CD14-positive monocyte (primary cell): Measurements from ENCODE around the gene RPS2. TPM values are rescaled to one million over a fixed set of nuclear protein-coding genes. Genes with fewer than 3 reads are reported as not detected.

Experiments
- DNase-seq, 3 donors: peaks; one replicate each; pipeline ENCODE4 v3.0.0-alpha.2; 2011 to 2022
- H2AFZ ChIP-seq: 2 replicates; pipeline ENCODE4 v1.6.0; 2012; ENCODE audit warnings: mild to moderate bottlenecking, low read depth, low read length, inconsistent platforms; ENCODE audit not compliant: insufficient read depth, poor library complexity, severe bottlenecking
- H3K27ac ChIP-seq, 2 donors: 1 replicate in 1 of 2; 2 replicates in 1 of 2; pipeline ENCODE4 v1.5.1; 2012 to 2013; ENCODE audit warnings: low read length in 2 of 2, control low read depth in 1 of 2, inconsistent platforms in 1 of 2, low read depth in 1 of 2, mild to moderate bottlenecking in 1 of 2
- H3K27me3 ChIP-seq, 2 donors: one replicate each; pipeline versions ENCODE4 v1.6.0 to v1.6.1; 2011 to 2013; ENCODE audit warnings: low read length in 2 of 2; ENCODE audit not compliant: control insufficient read depth in 2 of 2, insufficient read depth in 2 of 2
- H3K36me3 ChIP-seq, 2 donors: replicated peaks in 1 of 2; 1 replicate in 1 of 2; 2 replicates in 1 of 2; pipeline versions ENCODE4 v1.5.1 to v1.6.1; 2012 to 2013; ENCODE audit warnings: low read length in 2 of 2, control low read depth in 1 of 2, inconsistent platforms in 1 of 2, mild to moderate bottlenecking in 1 of 2; ENCODE audit not compliant: insufficient read depth in 2 of 2, control insufficient read depth in 1 of 2
- H3K4me1 ChIP-seq, 2 donors: 1 replicate in 1 of 2; 2 replicates in 1 of 2; pipeline versions ENCODE4 v1.5.1 to v1.6.1; 2012 to 2013; ENCODE audit warnings: low read length in 2 of 2, control low read depth in 1 of 2, inconsistent platforms in 1 of 2, mild to moderate bottlenecking in 1 of 2, moderate library complexity in 1 of 2; ENCODE audit not compliant: insufficient read depth in 2 of 2, control insufficient read depth in 1 of 2
- H3K4me2 ChIP-seq: replicated peaks from 2 replicates; pipeline ENCODE3; 2012; ENCODE audit warnings: low read length, moderate library complexity, mild to moderate bottlenecking; ENCODE audit not compliant: poor library complexity, severe bottlenecking; ENCODE audit errors: extremely low read depth
- H3K4me3 ChIP-seq, 3 experiments: fragments of 200-600 bp in 1 of 3; sonication (generic) in 1 of 3; replicated peaks in 1 of 3; 1 replicate in 2 of 3; 2 replicates in 1 of 3; pipeline ENCODE4 v1.5.1; 2011 to 2013; ENCODE audit warnings: low read length in 3 of 3, mild to moderate bottlenecking in 3 of 3, control low read depth in 2 of 3, low read depth in 2 of 3, inconsistent platforms in 1 of 3, moderate library complexity in 1 of 3
- H3K79me2 ChIP-seq: 2 replicates; pipeline ENCODE4 v1.6.0; 2012; ENCODE audit warnings: mild to moderate bottlenecking, control low read depth, inconsistent platforms, low read length, moderate library complexity; ENCODE audit not compliant: insufficient read depth
- H3K9ac ChIP-seq: 2 replicates; pipeline ENCODE4 v1.6.0; 2017; ENCODE audit warnings: low read length, mild to moderate bottlenecking; ENCODE audit not compliant: insufficient read depth, poor library complexity, severe bottlenecking
- H3K9me3 ChIP-seq, 2 donors: replicated peaks in 1 of 2; 1 replicate in 1 of 2; 2 replicates in 1 of 2; pipeline versions ENCODE4 v1.5.1 to v1.6.1; 2012 to 2013; ENCODE audit warnings: low read length in 2 of 2, control low read depth in 1 of 2; ENCODE audit not compliant: control insufficient read depth in 1 of 2, insufficient read depth in 1 of 2
- H4K20me1 ChIP-seq: 2 replicates; pipeline ENCODE4 v1.6.0; 2012; ENCODE audit warnings: mild to moderate bottlenecking, low read length, control low read depth, moderate library complexity; ENCODE audit not compliant: insufficient read depth
- H3K27ac Mint-ChIP-seq, 7 donors: one replicate each; pipeline ENCODE4 v1.8.0; 2020; ENCODE audit warnings: mild to moderate bottlenecking in 7 of 7, mixed read lengths in 7 of 7, moderate library complexity in 6 of 7, inconsistent platforms in 2 of 7
- H3K27me3 Mint-ChIP-seq, 3 donors: one replicate each; pipeline ENCODE4 v1.8.0; 2021 to 2022; ENCODE audit warnings: low read depth in 3 of 3, mild to moderate bottlenecking in 3 of 3, mixed read lengths in 3 of 3, moderate library complexity in 3 of 3, inconsistent platforms in 1 of 3
- H3K36me3 Mint-ChIP-seq, 2 donors: one replicate each; pipeline ENCODE4 v1.8.0; 2020; ENCODE audit warnings: mixed read lengths in 2 of 2, inconsistent platforms in 1 of 2, mild to moderate bottlenecking in 1 of 2
- H3K4me1 Mint-ChIP-seq: one replicate; pipeline ENCODE4 v1.8.0; 2020; ENCODE audit warnings: mild to moderate bottlenecking, mixed read lengths
- H3K4me3 Mint-ChIP-seq, 2 donors: one replicate each; pipeline ENCODE4 v1.8.0; 2020; ENCODE audit warnings: mild to moderate bottlenecking in 2 of 2, mixed read lengths in 2 of 2, moderate library complexity in 1 of 2
- H3K9me3 Mint-ChIP-seq, 7 donors: one replicate each; pipeline ENCODE4 v1.8.0; 2020 to 2022; ENCODE audit warnings: mixed read lengths in 7 of 7, mild to moderate bottlenecking in 6 of 7, moderate library complexity in 6 of 7, inconsistent platforms in 2 of 7
- CTCF ChIP-seq: fragments of 200-600 bp; IDR thresholded peaks from one replicate; pipeline ENCODE4 v1.8.0; 2022; ENCODE audit warnings: antibody characterized with exemption, mild to moderate bottlenecking
- WGBS: methylation state at CpG from one replicate; pipeline ENCODE4 v1.1.5; 2013; ENCODE audit warnings: missing lambda C conversion rate; ENCODE audit not compliant: insufficient coverage; 5-methylcytosine and 5-hydroxymethylcytosine counted together
- intact Hi-C, 2 donors: fragments of 100-400 bp; cut with micrococcal nuclease; formaldehyde crosslinking; loops; one replicate each; pipeline versions ENCODE4 v1.15.0 to v1.15.1; 2023
- polyA plus RNA-seq, 3 donors: library from polyadenylated mRNA; depleted of rRNA in 1 of 3; unstranded in 2 of 3; stranded (reverse) in 1 of 3; fragments of 300-500 nt in 2 of 3; fragments of >200 nt in 1 of 3; fragmentation: Illumina TruSeq in 2 of 3; gene quantifications; 1 replicate in 2 of 3; 2 replicates in 1 of 3; pipeline ENCODE4 v1.2.3, GENCODE V29; 2012 to 2021

RPS2 gene
- polyA plus RNA-seq, 3 donors = 1,849 to 2,136 (median 1,893) TPM

GRCh38 chr16:1973461-1974156, 9.0 kb upstream of the RPS2 start:
- H3K27ac ChIP-seq = no peak overlapping the region
- H2AFZ ChIP-seq = no peak overlapping the region
- H3K4me1 Mint-ChIP-seq = peaks cover 21% of the 10 kb centered on the region
- DNase-seq = no peak
- peak overlapping the region in 1 of 7 donors; percentile 35 for H3K27ac Mint-ChIP-seq
- peaks cover 44 to 46% of the 10 kb centered on the region in 2 donors for H3K36me3 ChIP-seq
- no peak overlapping the region for H3K9ac ChIP-seq
- WGBS = 100% methylated on average over 10 of the region's 16 CpGs
- H3K4me2 ChIP-seq = peak overlapping the region; percentile 95
- peaks cover 3 to 11% (median 5%) of the 10 kb centered on the region in 3 donors for H3K27me3 Mint-ChIP-seq
- TF ChIP-seq CTCF = no peak
- peaks cover 0 to 5% (median 0%) of the 10 kb centered on the region in 7 donors for H3K9me3 Mint-ChIP-seq
- H3K4me3 Mint-ChIP-seq = no peak overlapping the region
- no peak overlapping the region for H3K4me3 ChIP-seq
- peaks cover 18 to 20% of the 10 kb centered on the region in 2 donors for H3K4me1 ChIP-seq
- peaks cover 40 to 46% of the 10 kb centered on the region in 2 donors for H3K36me3 Mint-ChIP-seq
- H4K20me1 ChIP-seq = peaks cover under 1% of the 10 kb centered on the region
- H3K9me3 ChIP-seq = no peaks in the 10 kb centered on the region
- H3K79me2 ChIP-seq = peaks cover 11% of the 10 kb centered on the region
- intact Hi-C loops = no loop called here
- H3K27me3 ChIP-seq = peaks cover 0 to 4% of the 10 kb centered on the region in 2 donors

- Histone ChIP-seq H2AFZ (peak overlapping the region; percentile 99), H3K9me3 (no peaks in the 10 kb centered on the region), H3K27me3 (no peaks in the 10 kb centered on the region), H3K79me2 (peaks cover 11% of the 10 kb centered on the region), H3K4me3 (peak overlapping the region; percentile 65 to 95 (median 70)), H3K4me2 (peak overlapping the region; percentile 95), H3K36me3 (peaks cover 33 to 34% of the 10 kb centered on the region in 2 donors), H4K20me1 (no peaks in the 10 kb centered on the region), H3K27ac (peak overlapping the region in 1 of 2 donors; percentile 95), H3K4me1 (peaks cover 18 to 20% of the 10 kb centered on the region in 2 donors), H3K9ac (peak overlapping the region; percentile 90)
- peak overlapping the region in 6 of 7 donors; percentile 42 to 98 (median 98) for H3K27ac Mint-ChIP-seq
- H3K27me3 Mint-ChIP-seq = peaks cover 0 to 2% (median 1%) of the 10 kb centered on the region in 3 donors
- DNase-seq = no peak
- H3K36me3 Mint-ChIP-seq = peaks cover 31 to 35% of the 10 kb centered on the region in 2 donors
- TF ChIP-seq CTCF = no peak
- 6% methylated on average over 22 of the region's 22 CpGs for WGBS
- peak overlapping the region; percentile 91 for H3K4me3 Mint-ChIP-seq
- peaks cover 21% of the 10 kb centered on the region for H3K4me1 Mint-ChIP-seq
- intact Hi-C loops = no loop called here
- H3K9me3 Mint-ChIP-seq = peaks cover 0 to 2% (median 0%) of the 10 kb centered on the region in 7 donors
These were observed 7.9 kb upstream of the RPS2 start for GRCh38 chr16:1972490-1972877.
